Right atrium auricular region (tissue), 2 donors: ENCODE results near the gene SIRT2. TPM values are rescaled to one million over a fixed set of nuclear protein-coding genes. Genes with fewer than 3 reads are reported as not detected.

Experiments used
- DNase-seq: peaks from one replicate; pipeline ENCODE4 v3.0.0-alpha.2; 2019; ENCODE audit warnings: low spot score
- H3K27ac ChIP-seq, 2 donors: fragments of 200-600 bp; sonication (generic); 1 replicate in 1 of 2; 2 replicates in 1 of 2; pipeline ENCODE4 v1.5.1; 2016 to 2019
- H3K27me3 ChIP-seq, 2 donors: fragments of 200-600 bp; sonication (generic); one replicate each; pipeline versions ENCODE4 v1.5.1 to v1.6.0; 2017 to 2019
- H3K36me3 ChIP-seq: fragments of 200-600 bp; sonication (generic); one replicate; pipeline ENCODE4 v1.5.1; 2016
- H3K4me1 ChIP-seq, 2 donors: fragments of 200-600 bp; sonication (generic); one replicate each; pipeline versions ENCODE4 v1.5.1 to v1.6.0; 2017 to 2019
- H3K4me3 ChIP-seq, 2 donors: fragments of 200-600 bp; sonication (generic); 1 replicate in 1 of 2; 2 replicates in 1 of 2; pipeline ENCODE4 v1.5.1; 2017 to 2019; ENCODE audit warnings: mild to moderate bottlenecking in 1 of 2, moderate library complexity in 1 of 2
- H3K9me3 ChIP-seq, 2 donors: fragments of 200-600 bp; sonication (generic); one replicate each; pipeline ENCODE4 v1.5.1; 2019
- total RNA-seq, 2 donors: library from RNA; depleted of rRNA; stranded (reverse); fragments of >200 nt; gene quantifications; one replicate each; pipeline ENCODE4 v1.1.0, GENCODE V29; 2016
- TF ChIP-seq, protein P1 (sequence below), 2 donors: fragments of 200-600 bp; sonication (generic); IDR thresholded peaks; one replicate each; pipeline ENCODE4 v1.5.1; 2019; ENCODE audit warnings: antibody characterized with exemption in 2 of 2

The SIRT2 gene
- total RNA-seq, 2 donors from 2014 or later = 91.5 to 170 TPM

DNA sequence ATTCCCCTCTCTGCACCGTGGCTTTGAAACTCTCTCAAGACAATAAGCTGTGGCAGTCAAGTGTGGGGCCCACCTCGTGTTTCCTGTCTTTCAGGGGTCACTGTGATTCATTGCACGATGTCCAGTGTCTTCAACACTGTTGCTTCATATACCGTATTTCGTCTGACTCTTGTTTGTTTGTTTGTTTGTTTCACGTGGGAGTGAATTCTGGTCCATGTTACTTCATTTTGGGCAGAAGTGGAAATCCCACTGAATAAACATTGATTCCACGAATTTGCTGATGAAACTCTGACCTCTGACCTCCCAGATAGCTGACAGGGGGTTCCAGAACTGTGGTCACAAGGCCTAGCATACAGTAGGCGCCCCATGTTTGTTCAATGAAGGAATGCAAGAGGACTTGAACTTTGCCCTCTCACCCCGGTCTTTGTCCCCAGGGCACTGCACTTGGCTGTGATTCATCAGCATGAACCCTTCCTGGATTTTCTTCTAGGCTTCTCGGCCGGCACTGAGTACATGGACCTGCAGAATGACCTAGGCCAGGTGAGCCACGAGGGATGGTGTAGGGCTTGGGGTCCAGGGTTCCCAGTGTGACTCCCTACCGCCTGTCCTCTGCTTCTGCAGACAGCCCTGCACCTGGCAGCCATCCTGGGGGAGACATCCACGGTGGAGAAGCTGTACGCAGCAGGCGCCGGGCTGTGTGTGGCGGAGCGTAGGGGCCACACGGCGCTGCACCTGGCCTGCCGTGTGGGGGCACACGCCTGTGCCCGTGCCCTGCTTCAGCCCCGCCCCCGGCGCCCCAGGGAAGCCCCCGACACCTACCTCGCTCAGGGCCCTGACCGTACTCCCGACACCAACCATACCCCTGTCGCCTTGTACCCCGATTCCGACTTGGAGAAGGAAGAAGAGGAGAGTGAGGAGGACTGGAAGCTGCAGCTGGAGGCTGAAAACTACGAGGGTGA lies 5.4 kb upstream of the SIRT2 start:
- DNase-seq = no peak
- no peak overlapping the region for H3K4me3 ChIP-seq
- TF ChIP-seq, protein P1, sequence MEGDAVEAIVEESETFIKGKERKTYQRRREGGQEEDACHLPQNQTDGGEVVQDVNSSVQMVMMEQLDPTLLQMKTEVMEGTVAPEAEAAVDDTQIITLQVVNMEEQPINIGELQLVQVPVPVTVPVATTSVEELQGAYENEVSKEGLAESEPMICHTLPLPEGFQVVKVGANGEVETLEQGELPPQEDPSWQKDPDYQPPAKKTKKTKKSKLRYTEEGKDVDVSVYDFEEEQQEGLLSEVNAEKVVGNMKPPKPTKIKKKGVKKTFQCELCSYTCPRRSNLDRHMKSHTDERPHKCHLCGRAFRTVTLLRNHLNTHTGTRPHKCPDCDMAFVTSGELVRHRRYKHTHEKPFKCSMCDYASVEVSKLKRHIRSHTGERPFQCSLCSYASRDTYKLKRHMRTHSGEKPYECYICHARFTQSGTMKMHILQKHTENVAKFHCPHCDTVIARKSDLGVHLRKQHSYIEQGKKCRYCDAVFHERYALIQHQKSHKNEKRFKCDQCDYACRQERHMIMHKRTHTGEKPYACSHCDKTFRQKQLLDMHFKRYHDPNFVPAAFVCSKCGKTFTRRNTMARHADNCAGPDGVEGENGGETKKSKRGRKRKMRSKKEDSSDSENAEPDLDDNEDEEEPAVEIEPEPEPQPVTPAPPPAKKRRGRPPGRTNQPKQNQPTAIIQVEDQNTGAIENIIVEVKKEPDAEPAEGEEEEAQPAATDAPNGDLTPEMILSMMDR (IDR thresholded peaks at IDR 0.05) = no peak
- H3K36me3 ChIP-seq = peaks cover 31% of the 10 kb centered on the region
- H3K4me1 ChIP-seq = peaks cover 0 to 9% of the 10 kb centered on the region in 2 donors
- H3K9me3 ChIP-seq = no peaks in the 10 kb centered on the region
- H3K27ac ChIP-seq = no peak overlapping the region
- H3K27me3 ChIP-seq = no peaks in the 10 kb centered on the region

DNA sequence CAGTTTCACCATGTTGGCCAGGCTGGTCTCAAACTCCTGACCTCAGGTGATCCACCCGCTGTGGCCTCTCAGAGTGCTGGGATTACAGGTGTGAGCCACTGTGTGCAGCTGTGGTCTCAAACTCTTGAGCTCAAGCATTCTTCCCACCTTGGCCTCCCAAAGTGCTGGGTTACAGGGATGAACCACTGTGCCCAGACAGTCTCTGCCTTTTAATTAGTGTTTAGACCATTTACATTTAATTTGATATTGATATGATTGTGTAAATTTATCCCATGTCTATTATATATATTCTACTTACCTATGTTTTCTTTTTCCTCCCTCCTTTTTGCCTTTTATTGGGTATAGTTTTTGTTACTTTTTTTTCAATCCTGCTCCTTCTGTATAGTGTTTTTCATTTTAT lies 2.3 kb upstream of the SIRT2 start:
- Histone ChIP-seq H3K27ac (no peak overlapping the region), H3K9me3 (no peaks in the 10 kb centered on the region), H3K36me3 (peaks cover 17% of the 10 kb centered on the region), H3K4me1 (peaks cover 0 to 31% of the 10 kb centered on the region in 2 donors), H3K27me3 (no peaks in the 10 kb centered on the region), H3K4me3 (no peak overlapping the region)
- TF ChIP-seq, protein P1 (IDR thresholded peaks at IDR 0.05) = no peak
- DNase-seq = no peak

DNA sequence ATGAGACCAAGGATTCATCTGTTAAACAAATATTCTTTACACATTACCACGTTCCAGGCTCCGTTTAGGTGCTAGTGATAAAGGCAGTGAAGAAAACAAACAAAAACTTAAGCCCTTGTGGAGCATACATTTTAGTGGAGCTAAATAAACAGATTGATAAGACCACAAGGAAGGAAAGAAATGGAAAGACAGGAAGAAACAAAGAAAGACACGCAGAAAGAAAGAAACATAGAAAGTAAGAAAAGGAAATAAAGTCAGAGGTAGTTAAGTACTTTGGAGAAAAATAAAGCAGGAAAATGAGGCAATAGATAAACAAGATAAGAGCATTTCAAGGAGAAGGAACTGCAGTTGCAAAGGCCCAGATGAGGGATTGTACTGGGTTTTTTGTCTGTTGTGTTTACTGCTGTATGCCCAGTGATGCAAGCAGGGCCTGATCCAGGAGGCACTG lies 1.3 kb upstream of the SIRT2 start:
- no peaks in the 10 kb centered on the region for H3K9me3 ChIP-seq
- H3K27ac ChIP-seq = no peak overlapping the region
- no peak for DNase-seq
- TF ChIP-seq, protein P1 (IDR thresholded peaks at IDR 0.05) = no peak
- peaks cover 0 to 33% of the 10 kb centered on the region in 2 donors for H3K4me1 ChIP-seq
- peaks cover 14% of the 10 kb centered on the region for H3K36me3 ChIP-seq
- no peak overlapping the region for H3K4me3 ChIP-seq
- H3K27me3 ChIP-seq = no peaks in the 10 kb centered on the region

- no peak for DNase-seq
- H3K27me3 ChIP-seq = no peaks in the 10 kb centered on the region
- peaks cover 9% of the 10 kb centered on the region for H3K36me3 ChIP-seq
- H3K4me3 ChIP-seq = peak overlapping the region; percentile 81 to 94
- TF ChIP-seq, protein P1 (IDR thresholded peaks at IDR 0.05) = no peak
- H3K27ac ChIP-seq = peak overlapping the region; percentile 86 to 94
- peaks cover 0 to 35% of the 10 kb centered on the region in 2 donors for H3K4me1 ChIP-seq
- H3K9me3 ChIP-seq = no peaks in the 10 kb centered on the region
Measured at GRCh38 chr19:38900202-38900629, 798 bp upstream of the SIRT2 start.

GRCh38 chr19:38898788-38899446 lies 501 bp downstream of the SIRT2 start:
- H3K4me3 ChIP-seq = peak overlapping the region; percentile 66 to 94
- peaks cover 0 to 47% of the 10 kb centered on the region in 2 donors for H3K4me1 ChIP-seq

More at GRCh38 chr19:38898788-38899446, 501 bp downstream of the SIRT2 start:
- peak; percentile 61 for DNase-seq
- Histone ChIP-seq H3K27me3 (no peaks in the 10 kb centered on the region), H3K27ac (peak overlapping the region; percentile 86 to 94), H3K9me3 (no peaks in the 10 kb centered on the region), H3K36me3 (no peaks in the 10 kb centered on the region)
- TF ChIP-seq, protein P1 (IDR thresholded peaks at IDR 0.05) = no peak
